ENCODE measurements around the gene TMEM141. TPM values are rescaled to one million over a fixed set of nuclear protein-coding genes. Genes with fewer than 3 reads are reported as not detected.
"Not testable (repeated sequence)": the region's sequence is repeated elsewhere in the genome, so short reads cannot be mapped to it uniquely, and the experiment has no call there.

Gene TMEM141
- total RNA-seq, 2 experiments from 2014 or later, result 43.2 to 70.2 TPM

- H2AFZ ChIP-seq (ENCODE audit: low read length); BruUV-seq (replicated peaks); H3K9me3 ChIP-seq (ENCODE audit: low read length); H3K9me2 ChIP-seq (ENCODE audit: insufficient read depth, low read length); intact Hi-C loops (cut with micrococcal nuclease; ENCODE audit: unreplicated experiment); H4K20me1 ChIP-seq (ENCODE audit: insufficient read depth, low read length); H3K79me2 ChIP-seq (ENCODE audit: insufficient read depth, low read depth, low read length): not testable (repeated sequence)
- peaks cover 23% of the 10 kb centered on the region for H3K4me1 ChIP-seq (ENCODE audit: insufficient read depth, low read length, poor library complexity, severe bottlenecking)
- ChIA-PET CTCF (ENCODE audit: unreplicated experiment) (interaction anchor here (0.6 kb wide), 2 partner anchors 24 to 167 kb away, joined by 3 to 4 read pairs; no protein-coding TSS in a partner anchor), POLR2A (interaction anchor here (1.2 kb wide), 1 partner anchor 35 kb away, joined by 3 read pairs; the partner anchor contains the start of gene RABL6)
- H3K4me2 ChIP-seq (ENCODE audit: low read length), result peak within 1 kb of the TSS; percentile 100
- DNase-seq (ENCODE audit: low spot score), result peak; percentile 85
- peaks cover 39% of the 10 kb centered on the region for H3K36me3 ChIP-seq (ENCODE audit: insufficient read depth, low read length)
- TF ChIP-seq, protein P1, sequence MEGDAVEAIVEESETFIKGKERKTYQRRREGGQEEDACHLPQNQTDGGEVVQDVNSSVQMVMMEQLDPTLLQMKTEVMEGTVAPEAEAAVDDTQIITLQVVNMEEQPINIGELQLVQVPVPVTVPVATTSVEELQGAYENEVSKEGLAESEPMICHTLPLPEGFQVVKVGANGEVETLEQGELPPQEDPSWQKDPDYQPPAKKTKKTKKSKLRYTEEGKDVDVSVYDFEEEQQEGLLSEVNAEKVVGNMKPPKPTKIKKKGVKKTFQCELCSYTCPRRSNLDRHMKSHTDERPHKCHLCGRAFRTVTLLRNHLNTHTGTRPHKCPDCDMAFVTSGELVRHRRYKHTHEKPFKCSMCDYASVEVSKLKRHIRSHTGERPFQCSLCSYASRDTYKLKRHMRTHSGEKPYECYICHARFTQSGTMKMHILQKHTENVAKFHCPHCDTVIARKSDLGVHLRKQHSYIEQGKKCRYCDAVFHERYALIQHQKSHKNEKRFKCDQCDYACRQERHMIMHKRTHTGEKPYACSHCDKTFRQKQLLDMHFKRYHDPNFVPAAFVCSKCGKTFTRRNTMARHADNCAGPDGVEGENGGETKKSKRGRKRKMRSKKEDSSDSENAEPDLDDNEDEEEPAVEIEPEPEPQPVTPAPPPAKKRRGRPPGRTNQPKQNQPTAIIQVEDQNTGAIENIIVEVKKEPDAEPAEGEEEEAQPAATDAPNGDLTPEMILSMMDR (conservative IDR thresholded peaks at IDR 0.05; ENCODE audit: low read length), result peak; percentile 82
- H3K27ac ChIP-seq (ENCODE audit: low read depth, low read length, poor library complexity, severe bottlenecking), result peak within 1 kb of the TSS; percentile 58
- peak within 1 kb of the TSS; percentile 66 for H3K4me3 ChIP-seq (ENCODE audit: low read depth, low read length, poor library complexity, severe bottlenecking)
These were observed 51.3 kb downstream of the TMEM141 start, which contains the start of gene AJM1 for GRCh38 chr9:136842380-136842948. Gene AJM1, plus strand, starts transcription at chr9:136842478. Its CDS starts 1,937 bp downstream, at chr9:136844415.

Small RNA genes lying within 50 kb of the gene (microRNA-seq; reads per million reads assigned to microRNA genes)
- gene MIR4292 (ENCODE audit: borderline replicate concordance), result not detected
- not detected for gene MIR6722 (ENCODE audit: borderline replicate concordance)

Small RNA genes lying within 50 kb of the gene (small RNA-seq; reads per million reads assigned to genes)
- gene AL355987.2 (not detected), gene ATP6V1G1P3 (not detected), gene MIR4292 (not detected), gene MIR6722 (not detected)

Other genes starting within 250 kb of the TMEM141 start
- gene NOTCH1, start 245.3 kb upstream of the TMEM141 start, total RNA-seq (2014; rRNA removed; shearing (Covaris generic)), result 9.3 and 17.6 TPM in 2 replicates
- 15.5 and 17.9 TPM in 2 replicates for gene NOTCH1, start 245.3 kb upstream of the TMEM141 start, total RNA-seq (2022)
- not detected in 2 replicates for gene EGFL7, start 128.4 kb upstream of the TMEM141 start, total RNA-seq (2014; rRNA removed; shearing (Covaris generic))
- not detected in 2 replicates for gene EGFL7, start 128.4 kb upstream of the TMEM141 start, total RNA-seq (2022)
- gene AGPAT2, start 103.9 kb upstream of the TMEM141 start, total RNA-seq (2014; rRNA removed; shearing (Covaris generic)), result 20.8 and 29.6 TPM in 2 replicates
- 15.2 and 18.3 TPM in 2 replicates for gene AGPAT2, start 103.9 kb upstream of the TMEM141 start, total RNA-seq (2022)
- 13.3 and 13.9 TPM in 2 replicates for gene DIPK1B, start 78.8 kb upstream of the TMEM141 start, total RNA-seq (2014; rRNA removed; shearing (Covaris generic))
- 0.30 and 0.74 TPM in 2 replicates for gene DIPK1B, start 78.8 kb upstream of the TMEM141 start, total RNA-seq (2022)
- gene LCN10, start 48.4 kb upstream of the TMEM141 start, total RNA-seq (2014; rRNA removed; shearing (Covaris generic)), result not detected in 2 replicates
- gene LCN10, start 48.4 kb upstream of the TMEM141 start, total RNA-seq (2022), result not detected in 2 replicates
- gene LCN6, start 42.8 kb upstream of the TMEM141 start, total RNA-seq (2014; rRNA removed; shearing (Covaris generic)), result not detected in 2 replicates
- not detected in 2 replicates for gene LCN6, start 42.8 kb upstream of the TMEM141 start, total RNA-seq (2022)
- gene LCN8, start 33.1 kb upstream of the TMEM141 start, total RNA-seq (2014; rRNA removed; shearing (Covaris generic)), result not detected in 2 replicates
- gene LCN8, start 33.1 kb upstream of the TMEM141 start, total RNA-seq (2022), result not detected in 2 replicates
- gene LCN15, start 26.8 kb upstream of the TMEM141 start, total RNA-seq (2014; rRNA removed; shearing (Covaris generic)), result not detected in 2 replicates
- not detected in 2 replicates for gene LCN15, start 26.8 kb upstream of the TMEM141 start, total RNA-seq (2022)
- 1.3 and 2.2 TPM in 2 replicates for gene CCDC183, start 5.0 kb downstream of the TMEM141 start, total RNA-seq (2014; rRNA removed; shearing (Covaris generic))
- 0.44 and 0.88 TPM in 2 replicates for gene CCDC183, start 5.0 kb downstream of the TMEM141 start, total RNA-seq (2022)
- gene RABL6, start 16.6 kb downstream of the TMEM141 start, total RNA-seq (2014; rRNA removed; shearing (Covaris generic)), result 97.0 and 113 TPM in 2 replicates
- 126 and 133 TPM in 2 replicates for gene RABL6, start 16.6 kb downstream of the TMEM141 start, total RNA-seq (2022)
- 2.4 and 2.5 TPM in 2 replicates for gene AJM1, start 51.1 kb downstream of the TMEM141 start, total RNA-seq (2014; rRNA removed; shearing (Covaris generic))
- 4.6 and 5.1 TPM in 2 replicates for gene AJM1, start 51.1 kb downstream of the TMEM141 start, total RNA-seq (2022)
- gene PHPT1, start 58.1 kb downstream of the TMEM141 start, total RNA-seq (2014; rRNA removed; shearing (Covaris generic)), result 56.9 and 81.9 TPM in 2 replicates
- gene PHPT1, start 58.1 kb downstream of the TMEM141 start, total RNA-seq (2022), result 42.4 and 49.9 TPM in 2 replicates
- 11.7 and 14.0 TPM in 2 replicates for gene MAMDC4, start 61.0 kb downstream of the TMEM141 start, total RNA-seq (2014; rRNA removed; shearing (Covaris generic))
- gene MAMDC4, start 61.0 kb downstream of the TMEM141 start, total RNA-seq (2022), result 12.7 and 14.2 TPM in 2 replicates
- gene EDF1, start 75.0 kb downstream of the TMEM141 start, total RNA-seq (2014; rRNA removed; shearing (Covaris generic)), result 272 and 409 TPM in 2 replicates
- gene EDF1, start 75.0 kb downstream of the TMEM141 start, total RNA-seq (2022), result 222 and 246 TPM in 2 replicates
- 31.4 and 34.7 TPM in 2 replicates for gene TRAF2, start 95.2 kb downstream of the TMEM141 start, total RNA-seq (2014; rRNA removed; shearing (Covaris generic))
- 40.5 and 43.7 TPM in 2 replicates for gene TRAF2, start 95.2 kb downstream of the TMEM141 start, total RNA-seq (2022)
- 78.7 and 89.6 TPM in 2 replicates for gene FBXW5, start 153.4 kb downstream of the TMEM141 start, total RNA-seq (2014; rRNA removed; shearing (Covaris generic))
- gene FBXW5, start 153.4 kb downstream of the TMEM141 start, total RNA-seq (2022), result 59.1 and 63.3 TPM in 2 replicates
- gene C8G, start 153.9 kb downstream of the TMEM141 start, total RNA-seq (2014; rRNA removed; shearing (Covaris generic)), result 0.95 and 1.0 TPM in 2 replicates
- gene C8G, start 153.9 kb downstream of the TMEM141 start, total RNA-seq (2022), result 2.1 and 2.2 TPM in 2 replicates
- gene LCN12, start 160.9 kb downstream of the TMEM141 start, total RNA-seq (2014; rRNA removed; shearing (Covaris generic)), result 0.95 and 6.5 TPM in 2 replicates
- gene LCN12, start 160.9 kb downstream of the TMEM141 start, total RNA-seq (2022), result 3.5 and 3.7 TPM in 2 replicates
- gene PTGDS, start 186.2 kb downstream of the TMEM141 start, total RNA-seq (2014; rRNA removed; shearing (Covaris generic)), result not detected in 2 replicates
- gene PTGDS, start 186.2 kb downstream of the TMEM141 start, total RNA-seq (2022), result not detected in 2 replicates
- not detected in 2 replicates for gene LCNL1, start 191.6 kb downstream of the TMEM141 start, total RNA-seq (2014; rRNA removed; shearing (Covaris generic))
- not detected in 2 replicates for gene LCNL1, start 191.6 kb downstream of the TMEM141 start, total RNA-seq (2022)
- 63.5 and 66.5 TPM in 2 replicates for gene PAXX, start 201.1 kb downstream of the TMEM141 start, total RNA-seq (2014; rRNA removed; shearing (Covaris generic))
- 45.7 and 46.3 TPM in 2 replicates for gene PAXX, start 201.1 kb downstream of the TMEM141 start, total RNA-seq (2022)
- not detected in 2 replicates for gene CLIC3, start 205.2 kb downstream of the TMEM141 start, total RNA-seq (2014; rRNA removed; shearing (Covaris generic))
- gene CLIC3, start 205.2 kb downstream of the TMEM141 start, total RNA-seq (2022), result not detected in 2 replicates
- gene ABCA2, start 236.9 kb downstream of the TMEM141 start, total RNA-seq (2014; rRNA removed; shearing (Covaris generic)), result 2.4 and 4.1 TPM in 2 replicates
- gene ABCA2, start 236.9 kb downstream of the TMEM141 start, total RNA-seq (2022), result 8.3 and 10.6 TPM in 2 replicates
- not detected in 2 replicates for gene FUT7, start 240.7 kb downstream of the TMEM141 start, total RNA-seq (2014; rRNA removed; shearing (Covaris generic))
- gene FUT7, start 240.7 kb downstream of the TMEM141 start, total RNA-seq (2022), result 0.21 TPM in 1 of 2 replicates, not detected in the other